DMS114 treated with DMSO at 0.1 percent for 48 hours (cell line): ENCODE measurements around the gene THAP11.

ENCODE experiments used
- DNase-seq: peaks from one replicate; lab custom pipeline; 2025; ENCODE audit not compliant: unreplicated experiment; lab: John Stamatoyannopoulos, UW

THAP11 gene

DNA sequence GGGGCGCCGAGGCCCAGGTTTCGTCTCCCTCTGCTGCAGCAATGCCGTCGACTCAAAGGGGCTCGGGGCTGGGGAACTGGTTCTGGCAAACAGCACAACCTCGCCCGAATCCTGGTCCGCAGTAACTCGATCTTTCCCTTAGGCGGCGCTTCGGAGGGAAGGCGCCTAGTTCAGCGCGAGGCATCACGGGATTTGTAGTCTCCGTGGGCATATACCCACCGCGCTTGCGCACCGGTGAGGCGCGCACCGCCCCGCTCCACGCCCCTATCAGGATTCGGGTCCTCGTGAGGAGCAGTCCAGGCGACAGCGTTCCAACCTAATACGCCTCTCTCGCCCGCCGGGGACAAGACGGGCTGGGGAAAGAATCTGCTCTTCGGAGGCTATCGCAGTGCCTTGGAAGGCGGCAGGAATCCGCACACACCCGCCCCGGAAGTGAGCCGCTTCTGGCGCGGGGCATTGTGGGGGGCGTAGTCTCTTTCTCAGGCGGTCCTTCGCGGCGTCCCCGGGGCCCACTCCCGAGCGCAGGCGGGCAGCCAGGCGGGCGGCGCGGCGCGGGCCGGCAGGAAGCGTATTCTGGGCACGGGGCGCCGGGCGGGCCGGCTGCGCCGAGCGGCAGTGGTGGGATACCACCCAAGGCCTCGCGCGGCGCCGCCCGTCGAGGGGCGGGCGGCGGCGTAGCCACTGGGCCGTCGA lies at the start of gene THAP11:
Gene THAP11 (plus strand): TSS at position 505 of the 693 bp plus-strand sequence. CDS start 235 bp downstream, outside the sequence.
- DNase-seq: peak; percentile 97

DNA sequence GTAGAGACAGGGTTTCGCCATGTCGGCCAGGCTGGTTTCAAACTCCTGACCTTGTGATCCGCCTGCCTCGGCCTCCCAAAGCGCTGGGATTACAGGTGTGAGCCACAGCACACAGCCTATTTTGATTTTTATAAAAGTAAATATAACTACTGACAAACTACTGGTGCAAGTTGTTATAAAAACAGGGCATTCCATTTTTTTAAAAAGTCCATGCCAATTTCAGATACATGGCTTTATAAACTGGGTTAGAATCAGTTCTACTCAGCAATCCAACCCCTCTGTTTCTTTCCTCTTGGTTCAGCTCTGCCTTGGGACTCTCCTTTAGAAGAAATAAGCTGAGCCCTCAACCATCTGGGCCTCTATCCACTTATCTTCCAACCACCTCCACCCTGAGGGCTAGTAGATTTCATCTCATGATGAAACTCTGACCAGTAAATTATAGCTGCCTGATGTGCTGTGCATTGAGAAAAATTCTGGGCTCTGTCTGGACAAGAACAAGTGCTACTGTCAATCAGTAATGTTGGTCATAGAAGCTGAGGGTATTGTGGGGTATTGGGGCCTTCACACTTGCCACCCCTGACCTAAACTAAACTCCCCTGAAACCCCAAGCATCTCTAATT lies 45.9 kb upstream of the THAP11 start:
- DNase-seq: no peak

GRCh38 chr16:67800338-67800926 lies 41.7 kb upstream of the THAP11 start:
- no peak for DNase-seq

- no peak for DNase-seq
Measured at GRCh38 chr16:67801241-67801640, 40.9 kb upstream of the THAP11 start.

DNA sequence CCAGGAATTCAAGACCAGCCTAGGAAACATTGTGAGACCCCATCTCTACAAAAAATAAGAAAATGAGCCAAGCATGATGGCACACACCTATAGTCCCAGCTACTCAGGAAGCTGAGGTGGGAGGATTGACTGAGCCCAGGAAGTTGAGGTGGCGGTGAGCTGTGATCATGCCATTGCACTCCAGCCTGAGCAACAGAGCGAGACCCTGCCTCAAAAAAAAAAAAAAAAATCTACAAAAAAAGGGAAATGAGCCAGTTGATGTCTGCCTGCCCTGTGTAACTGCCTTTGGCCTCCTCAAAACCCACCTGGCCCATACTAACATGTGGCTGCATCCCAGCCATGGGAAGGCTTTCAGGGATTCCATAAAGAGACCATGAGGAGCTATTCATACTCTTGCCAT lies 40.2 kb upstream of the THAP11 start:
- DNase-seq: no peak

- no peak for DNase-seq
Measured at GRCh38 chr16:67803894-67804293, 38.2 kb upstream of the THAP11 start.

DNA sequence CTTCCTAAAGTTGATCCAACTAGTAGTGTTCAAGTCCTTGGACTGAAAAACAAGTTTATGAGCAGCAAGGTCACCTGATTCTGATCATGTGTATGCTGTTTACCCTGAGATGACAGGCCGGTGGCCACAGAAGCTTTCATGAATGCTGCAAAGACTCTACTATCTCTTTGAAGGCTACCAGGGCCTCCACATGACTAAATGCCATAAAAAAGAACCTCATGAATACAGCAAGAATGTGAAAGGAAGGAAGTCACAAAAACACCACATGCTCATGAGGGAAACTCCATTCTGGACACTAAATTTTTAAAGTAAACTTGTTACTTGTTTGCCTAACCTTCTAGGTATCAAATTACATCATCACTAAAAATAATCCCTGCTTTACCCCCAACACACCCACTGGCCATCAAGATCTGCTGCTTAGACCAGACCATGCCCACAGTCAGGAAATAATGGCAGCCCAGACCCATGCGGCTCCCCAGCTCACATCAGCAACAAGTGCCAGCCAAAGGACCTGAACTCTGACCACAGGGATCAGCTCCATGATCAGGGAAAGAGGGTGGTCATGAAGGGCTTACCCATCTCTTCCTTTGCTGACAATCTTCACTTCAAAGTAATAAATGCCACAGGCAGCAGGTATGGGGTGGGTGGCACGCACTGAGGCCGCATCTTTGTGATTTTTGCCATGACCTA lies 37.1 kb upstream of the THAP11 start:
- DNase-seq: no peak

DNA sequence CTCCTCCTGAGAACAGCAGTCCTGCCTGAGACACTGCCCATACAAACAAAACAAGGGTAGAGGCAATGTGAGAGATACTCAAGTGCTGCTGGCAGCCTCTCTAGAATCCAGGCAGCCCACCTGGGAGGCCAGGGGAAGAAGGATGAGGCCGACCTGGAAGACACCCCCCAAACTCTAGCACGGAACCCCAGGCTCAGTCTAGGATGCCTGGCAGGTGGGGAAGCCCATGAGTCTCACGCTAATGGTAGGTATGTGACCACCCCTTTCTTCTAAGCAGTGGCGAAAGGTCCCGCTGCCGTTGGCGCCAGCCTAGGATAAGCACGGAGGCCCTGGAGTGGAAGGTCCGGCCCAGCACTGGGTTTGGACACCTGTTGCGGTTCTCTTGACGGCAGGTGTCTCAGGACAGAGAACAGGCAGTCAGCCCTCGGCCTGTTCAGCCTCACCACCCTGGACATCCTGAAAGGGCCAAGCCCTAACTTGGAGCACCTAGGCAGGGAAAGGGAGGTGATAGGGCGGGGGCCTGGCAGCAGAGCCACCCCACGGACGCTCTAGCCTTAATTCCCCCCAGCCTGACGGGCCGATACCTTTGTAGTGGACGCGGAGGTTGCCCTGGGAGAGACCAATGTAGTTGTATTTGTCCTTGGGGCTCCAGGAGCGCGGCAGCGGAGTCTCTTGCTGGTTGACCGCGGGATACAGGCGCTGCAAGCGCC lies 36.2 kb upstream of the THAP11 start:
- DNase-seq: no peak

DNA sequence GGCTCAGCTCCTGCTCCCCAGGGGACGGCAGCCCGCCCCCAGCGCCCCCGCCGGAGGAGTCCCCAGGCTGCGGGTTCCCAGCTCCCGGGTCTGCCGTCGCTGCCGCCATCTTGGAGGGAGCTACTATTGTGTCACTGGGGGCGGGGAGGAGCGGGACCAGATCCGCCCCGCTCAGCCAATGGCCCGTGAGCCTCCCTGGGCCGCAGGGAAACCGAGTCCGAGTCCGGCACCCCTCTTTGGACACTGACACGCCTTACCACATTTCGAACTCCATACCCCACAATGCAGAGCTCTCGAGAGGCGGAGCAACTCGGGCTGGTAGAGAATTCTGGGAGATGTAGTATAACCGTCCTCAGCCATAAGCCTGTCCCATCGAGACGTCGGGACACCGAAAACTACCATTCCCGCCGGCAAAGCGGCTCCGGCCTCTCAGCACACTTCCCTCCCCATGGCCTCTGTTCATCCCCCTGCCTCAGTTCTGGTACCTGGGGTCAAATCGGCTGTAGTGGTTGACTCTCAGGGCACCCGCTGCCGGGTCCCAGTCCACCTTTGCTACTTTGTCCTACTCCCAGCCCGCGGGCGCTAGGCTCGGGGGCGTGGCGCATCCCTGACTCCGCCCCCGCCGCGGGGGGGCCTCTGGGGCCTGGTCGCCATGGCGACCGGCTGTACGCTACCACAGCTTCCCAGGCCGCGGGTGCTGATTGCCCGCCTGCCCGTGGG lies 35.5 kb upstream of the THAP11 start, which contains the start of the genes RANBP10 and TSNAXIP1:
Gene RANBP10 (minus strand): TSS at position 133 of the 720 bp plus-strand sequence. CDS start 24 bp downstream, at position 109.
Gene TSNAXIP1 (plus strand): TSS at position 462 of the 720 bp plus-strand sequence. CDS start 261 bp downstream, outside the sequence.
- DNase-seq: peak; percentile 99

- DNase-seq: no peak
Measured at GRCh38 chr16:67807148-67807682, 34.9 kb upstream of the THAP11 start.

DNA sequence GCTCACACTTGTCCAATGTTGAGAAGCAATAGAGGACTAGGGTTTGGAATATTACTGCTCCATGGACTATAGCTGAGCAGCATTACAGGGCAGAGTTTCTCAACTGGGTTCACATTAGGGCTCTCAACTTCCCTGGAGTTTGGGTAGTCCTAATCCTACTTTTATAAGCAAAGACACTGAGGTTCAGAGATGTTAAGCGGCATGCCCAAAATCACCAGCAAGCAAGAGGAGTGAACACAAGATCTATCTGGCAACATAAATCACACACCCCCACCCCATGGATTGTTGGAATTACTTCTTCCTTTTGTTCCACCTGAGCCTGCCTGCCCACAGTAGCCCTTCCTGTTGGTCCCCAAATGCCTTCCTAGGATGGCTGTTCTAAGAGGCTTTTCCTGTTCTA lies 30.2 kb upstream of the THAP11 start:
- DNase-seq: no peak

GRCh38 chr16:67814567-67814966 lies 27.6 kb upstream of the THAP11 start:
- DNase-seq: no peak

DNA sequence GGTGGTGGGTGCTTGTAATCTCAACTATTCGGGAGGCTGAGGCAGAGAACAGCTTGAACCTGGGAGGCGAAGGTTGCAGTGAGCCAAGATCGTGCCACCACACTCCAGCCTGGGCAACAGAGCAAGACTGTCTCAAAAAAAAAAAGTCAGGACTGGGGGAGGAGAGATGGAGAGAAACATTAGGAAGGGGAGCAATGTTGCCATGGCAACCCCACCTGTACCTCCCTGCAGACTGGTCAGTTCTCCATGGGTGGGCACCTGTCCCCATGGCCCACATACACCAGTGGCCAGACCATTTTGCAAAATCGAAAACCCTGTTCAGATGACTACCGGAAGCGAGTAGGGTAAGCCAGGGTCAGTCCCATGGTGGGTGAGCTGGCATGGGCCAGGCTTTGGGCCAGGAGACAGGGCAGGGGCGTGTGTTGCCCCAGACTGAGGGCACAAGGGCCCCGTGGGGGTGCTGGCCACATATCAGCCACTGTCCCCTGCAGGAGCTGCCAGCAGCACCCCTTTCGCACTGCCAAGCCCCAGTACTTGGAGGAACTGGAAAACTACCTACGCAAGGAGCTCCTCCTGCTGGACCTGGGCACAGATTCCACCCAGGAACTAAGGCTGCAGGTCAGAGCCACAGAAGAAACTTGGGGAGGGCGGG lies 21.4 kb upstream of the THAP11 start:
- no peak for DNase-seq

- no peak for DNase-seq
Measured at GRCh38 chr16:67822511-67822910, 19.6 kb upstream of the THAP11 start.

DNA sequence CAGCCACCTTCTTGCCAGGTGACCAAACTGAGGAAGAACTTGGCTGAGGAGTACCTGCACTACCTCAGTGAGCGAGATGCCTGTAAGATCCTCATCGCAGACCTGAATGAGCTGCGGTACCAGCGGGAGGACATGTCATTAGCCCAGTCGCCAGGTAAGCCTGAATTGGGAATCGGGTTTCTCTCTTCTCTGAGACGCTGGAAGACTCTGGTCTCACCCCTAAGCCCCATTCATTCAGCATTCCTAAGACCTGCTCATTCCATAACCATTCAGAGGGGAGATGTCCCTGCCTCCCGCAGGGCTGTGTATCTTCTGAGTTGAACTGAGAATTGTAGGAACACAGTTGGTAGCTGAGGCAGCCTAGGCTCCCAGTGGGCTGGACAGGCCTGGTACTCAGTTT lies 17.0 kb upstream of the THAP11 start:
- DNase-seq: no peak

DNA sequence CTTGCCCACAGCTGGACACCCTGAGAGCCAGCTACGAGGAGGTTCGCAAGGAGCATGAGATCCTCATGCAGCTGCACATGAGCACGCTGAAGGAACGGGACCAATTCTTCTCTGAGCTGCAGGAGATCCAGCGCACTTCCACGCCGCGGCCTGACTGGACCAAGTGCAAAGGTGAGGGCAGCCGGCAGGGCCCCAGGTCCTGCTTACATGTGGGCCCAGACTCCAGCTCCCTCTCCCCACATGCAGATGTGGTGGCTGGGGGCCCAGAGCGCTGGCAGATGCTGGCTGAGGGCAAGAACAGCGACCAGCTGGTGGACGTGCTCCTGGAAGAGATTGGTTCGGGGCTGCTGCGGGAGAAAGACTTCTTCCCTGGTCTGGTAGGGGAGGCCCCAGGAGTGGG lies 16.2 kb upstream of the THAP11 start:
- no peak for DNase-seq

GRCh38 chr16:67828651-67829050 lies 13.5 kb upstream of the THAP11 start:
- DNase-seq: no peak

GRCh38 chr16:67833030-67833414 lies 9.1 kb upstream of the THAP11 start:
- no peak for DNase-seq

- DNase-seq: peak; percentile 87
Measured at GRCh38 chr16:67833415-67834241, 8.5 kb upstream of the THAP11 start.
